Activated CD4-positive, alpha-beta T cell treated with anti-CD3 and anti-CD28 coated beads for 1 hour (primary cell): ENCODE results near the gene C10orf71.

Experiments used
- DNase-seq: peaks from one replicate; pipeline ENCODE4 v3.0.0-alpha.2; 2020

C10orf71 gene

GRCh38 chr10:49321021-49321420, 22.1 kb downstream of the C10orf71 start:
- no peak for DNase-seq

DNA sequence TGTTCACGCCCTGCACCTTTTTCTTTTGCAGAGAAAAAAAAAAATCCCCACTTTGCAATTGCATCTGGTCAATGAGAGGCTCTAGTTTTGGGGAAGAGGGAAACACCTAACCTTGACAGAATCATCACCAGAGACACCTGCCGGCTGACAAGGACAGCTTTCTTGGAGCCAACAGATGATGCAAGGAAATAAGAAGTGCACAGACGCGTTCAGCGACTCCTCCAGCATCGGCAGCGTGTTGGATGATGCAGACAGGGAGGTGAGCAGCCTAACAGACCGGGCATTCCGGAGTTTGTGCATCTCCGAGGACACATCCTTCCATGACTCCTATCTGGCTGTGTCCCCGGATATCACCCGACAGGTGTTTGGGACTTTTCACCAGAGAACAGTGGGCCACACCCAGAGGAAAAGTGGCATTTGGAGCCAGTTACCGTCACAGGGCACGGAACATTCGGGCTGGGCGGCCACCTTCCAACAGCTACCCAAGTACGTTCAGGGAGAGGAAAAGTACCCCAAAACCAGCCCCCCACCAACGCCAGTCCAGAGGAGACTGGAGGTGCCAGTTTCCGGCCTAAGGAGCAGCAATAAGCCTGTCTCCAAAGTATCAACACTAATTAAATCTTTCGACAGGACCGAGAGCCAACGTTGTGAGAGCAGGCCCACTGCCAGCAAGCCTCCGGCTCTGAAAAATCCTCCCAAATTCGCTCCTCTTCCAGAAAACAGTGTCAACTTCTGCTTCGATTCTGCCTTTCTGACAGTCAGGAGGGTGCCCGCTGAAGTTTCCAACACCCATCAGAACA, 23.6 kb downstream of the C10orf71 start:
- DNase-seq = no peak

- DNase-seq = no peak
These were observed 24.4 kb downstream of the C10orf71 start for GRCh38 chr10:49323171-49323895.

DNA sequence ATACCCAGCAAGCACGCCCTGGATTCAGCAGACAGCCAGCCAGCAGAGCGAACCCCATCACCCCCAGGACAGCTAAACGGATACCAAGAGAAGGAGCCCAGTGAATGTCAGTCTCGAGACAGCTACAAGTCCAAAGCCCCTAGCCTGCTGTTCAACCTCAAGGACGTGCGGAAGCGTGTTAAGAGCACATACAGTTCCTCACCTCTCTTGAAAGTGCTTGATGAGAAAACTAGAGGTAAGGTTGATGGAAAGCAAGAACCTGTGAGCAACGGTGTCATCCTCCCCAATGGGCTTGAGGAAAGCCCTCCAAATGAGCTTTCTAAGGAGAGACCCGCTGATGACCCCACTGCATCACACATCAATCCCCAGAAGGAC, 24.9 kb downstream of the C10orf71 start:
- no peak for DNase-seq

DNA sequence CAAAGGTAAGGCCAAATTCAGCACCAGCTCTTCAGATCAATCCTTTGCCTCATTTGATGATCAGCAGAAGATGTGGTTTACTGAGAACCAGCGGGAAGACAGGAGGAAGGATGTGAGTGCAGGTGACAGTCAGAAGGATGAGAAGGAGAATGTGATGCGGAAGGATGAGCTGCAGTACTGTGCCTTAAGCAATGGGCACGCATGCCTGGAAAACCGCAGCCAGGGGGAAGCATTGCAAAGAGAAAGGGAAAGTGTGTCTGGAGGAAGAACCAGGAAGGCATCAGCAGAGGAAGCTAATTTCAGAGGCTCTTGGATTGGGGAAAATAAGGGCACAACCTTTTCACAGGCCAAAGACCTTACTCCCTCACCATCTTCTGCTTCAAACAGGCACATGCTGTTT, 25.7 kb downstream of the C10orf71 start:
- no peak for DNase-seq

- no peak for DNase-seq
These were observed 26.4 kb downstream of the C10orf71 start for GRCh38 chr10:49325131-49325915.

DNA sequence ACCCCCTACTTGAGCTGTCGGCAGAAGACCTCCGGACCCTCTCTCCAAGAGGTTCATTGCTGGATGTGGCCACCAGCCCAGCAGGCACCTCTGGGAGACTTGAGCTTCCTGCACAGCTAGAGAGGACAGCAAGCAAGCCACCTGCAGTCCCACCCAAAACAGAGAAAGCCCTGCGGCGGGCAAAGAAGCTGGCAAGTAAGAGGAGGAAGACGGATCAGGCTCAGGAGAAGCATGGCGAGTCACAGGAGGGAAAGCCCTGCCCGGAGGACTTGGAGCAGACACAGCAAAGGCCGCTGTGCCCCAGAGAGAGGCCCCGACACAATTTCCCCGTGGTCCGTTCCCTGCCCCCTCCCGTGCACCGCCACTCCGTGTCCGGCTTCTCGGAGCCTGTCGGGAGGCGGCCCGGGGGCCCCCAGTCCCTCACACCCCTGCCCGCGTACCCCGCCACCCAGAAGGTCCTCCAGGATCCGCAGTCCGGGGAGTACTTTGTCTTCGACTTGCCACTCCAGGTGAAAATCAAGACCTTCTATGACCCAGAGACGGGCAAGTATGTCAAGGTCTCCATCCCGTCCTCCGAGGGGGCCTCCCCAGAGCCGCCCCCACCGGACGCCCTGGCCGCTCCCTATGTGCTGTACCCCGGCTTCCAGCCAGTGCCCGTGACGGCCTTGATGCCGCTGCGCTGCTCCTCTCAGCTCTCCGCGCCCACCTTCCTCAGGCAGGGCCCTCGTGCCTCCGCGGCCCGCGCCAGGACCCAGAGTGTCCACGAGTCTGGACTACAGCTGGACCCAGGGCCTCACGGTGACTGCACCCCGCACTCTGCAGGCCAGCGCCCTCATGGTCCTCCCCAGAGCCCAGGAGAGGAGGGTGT, 27.2 kb downstream of the C10orf71 start:
- no peak for DNase-seq

- no peak for DNase-seq
These were observed 28.3 kb downstream of the C10orf71 start for GRCh38 chr10:49327036-49327813.

DNA sequence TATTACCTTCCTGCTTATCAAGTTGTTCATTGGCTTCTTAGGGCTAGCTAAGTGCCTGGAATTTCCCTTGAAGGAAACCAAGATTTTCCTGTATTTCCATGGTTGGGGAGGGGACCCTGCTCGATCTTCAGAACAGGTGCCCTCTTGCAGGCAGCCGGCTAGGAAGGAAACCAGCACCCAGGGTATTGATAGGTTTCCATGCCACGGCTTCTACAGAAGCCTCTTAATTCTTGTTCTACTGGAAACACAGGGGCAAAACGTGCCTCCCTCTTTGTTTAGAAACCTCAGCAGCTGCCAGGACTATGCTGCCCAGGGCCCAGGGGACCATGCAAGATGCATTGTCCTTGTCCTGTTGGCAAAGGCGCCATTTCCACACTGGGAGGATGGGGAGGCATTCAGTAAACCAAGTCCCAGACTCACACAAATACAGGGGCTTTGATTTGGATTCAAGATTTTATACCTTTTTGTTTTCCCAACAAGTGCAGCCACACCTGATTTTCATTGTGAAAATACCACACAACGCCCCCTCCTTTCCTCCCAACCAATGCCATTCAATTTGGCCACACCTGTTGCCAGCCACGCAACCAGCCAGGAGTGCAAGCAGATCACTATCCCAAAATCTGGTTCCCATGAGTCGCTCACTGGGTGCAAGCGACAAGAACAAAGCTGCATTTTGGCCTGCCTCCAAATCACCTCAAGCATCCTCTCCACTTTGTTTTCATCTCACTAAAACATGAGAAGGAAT, 29.6 kb downstream of the C10orf71 start:
- no peak for DNase-seq

GRCh38 chr10:49329146-49329505, 30.2 kb downstream of the C10orf71 start:
- DNase-seq = no peak

DNA sequence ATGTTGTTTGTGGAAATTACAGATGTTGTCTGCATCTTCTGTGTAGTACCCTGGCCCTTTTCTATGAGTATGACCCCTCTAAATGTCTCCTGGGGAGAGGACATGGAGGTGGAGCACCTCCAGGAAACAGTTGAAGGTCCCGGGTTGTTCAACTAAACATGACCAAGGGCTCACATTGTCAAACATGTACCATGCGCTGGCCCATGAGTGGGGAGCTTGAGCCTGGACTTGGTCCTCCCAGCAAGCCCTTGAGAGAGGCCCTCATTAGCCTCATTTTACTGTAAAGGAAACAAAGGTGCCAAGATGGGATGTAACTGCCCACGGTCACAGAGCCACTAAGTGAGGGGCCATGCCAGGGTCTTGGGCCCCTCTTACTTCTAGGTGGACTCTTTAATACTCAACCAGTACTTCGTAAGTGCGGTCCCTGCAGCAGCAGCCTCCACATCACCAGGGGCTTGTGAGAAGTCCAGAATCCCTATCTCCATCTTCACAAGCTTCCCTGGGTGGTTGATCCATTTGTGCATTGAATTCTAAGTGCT, 31.2 kb downstream of the C10orf71 start:
- no peak for DNase-seq

DNA sequence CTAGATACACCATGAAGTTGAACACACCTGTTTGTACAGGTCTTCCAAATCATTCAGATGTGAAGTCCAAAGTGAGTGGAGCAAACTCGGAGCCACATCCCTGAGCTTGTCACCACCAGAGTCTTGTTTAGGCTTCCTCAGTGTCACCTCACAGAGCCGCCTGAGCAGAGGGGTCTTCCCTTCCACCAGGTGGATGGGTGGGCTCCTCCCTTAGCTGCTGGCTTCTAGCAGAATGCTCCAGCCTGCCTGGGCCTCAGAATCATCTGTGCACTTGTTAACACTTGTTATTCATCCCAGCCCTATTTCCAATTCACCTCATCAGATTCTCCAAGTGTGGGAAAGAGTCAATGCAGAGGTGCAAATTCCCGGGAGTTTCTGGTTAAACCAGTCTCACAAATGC, 32.5 kb downstream of the C10orf71 start:
- no peak for DNase-seq

GRCh38 chr10:49332333-49332732, 33.4 kb downstream of the C10orf71 start:
- DNase-seq = no peak

DNA sequence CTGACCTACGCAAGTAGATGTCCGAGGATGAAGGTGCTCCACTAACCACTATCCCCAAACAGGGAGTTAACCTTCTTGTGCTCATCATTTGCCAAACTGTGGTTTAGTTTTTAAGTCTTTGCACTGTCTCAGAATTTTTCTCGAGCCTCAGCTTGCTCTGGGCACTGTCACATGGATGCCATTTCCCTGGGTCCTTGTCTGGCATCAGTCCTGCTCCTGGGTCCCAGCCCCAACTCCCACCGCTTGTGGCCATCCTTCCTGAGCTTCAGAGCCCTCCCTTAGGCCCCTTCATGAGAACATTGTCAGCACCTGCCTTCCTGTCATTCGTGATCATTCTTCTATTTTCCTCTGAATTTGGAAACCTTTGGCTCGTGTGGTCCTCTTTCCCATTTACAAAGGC, 33.8 kb downstream of the C10orf71 start:
- no peak for DNase-seq

GRCh38 chr10:49333192-49333591, 34.2 kb downstream of the C10orf71 start:
- no peak for DNase-seq

DNA sequence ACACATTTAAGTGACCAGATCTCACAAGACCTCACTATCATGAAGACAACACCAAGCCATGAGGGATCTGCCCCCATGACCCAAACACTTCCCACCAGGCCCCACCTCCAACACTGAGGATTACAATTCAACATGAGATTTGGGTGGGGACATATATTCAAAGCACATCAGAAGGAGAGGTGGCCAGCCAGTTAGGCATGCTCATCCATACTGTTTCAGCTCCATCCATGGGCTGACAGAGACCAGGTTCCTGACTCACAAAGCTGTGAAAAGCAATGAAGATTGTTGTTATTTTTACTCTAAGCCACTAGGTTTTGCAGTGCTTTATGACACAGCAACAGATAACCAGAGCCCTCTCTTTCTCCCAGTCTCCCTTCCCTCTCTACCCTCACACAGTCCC, 36.0 kb downstream of the C10orf71 start:
- DNase-seq = no peak

GRCh38 chr10:49335364-49335972, 36.5 kb downstream of the C10orf71 start:
- no peak for DNase-seq

DNA sequence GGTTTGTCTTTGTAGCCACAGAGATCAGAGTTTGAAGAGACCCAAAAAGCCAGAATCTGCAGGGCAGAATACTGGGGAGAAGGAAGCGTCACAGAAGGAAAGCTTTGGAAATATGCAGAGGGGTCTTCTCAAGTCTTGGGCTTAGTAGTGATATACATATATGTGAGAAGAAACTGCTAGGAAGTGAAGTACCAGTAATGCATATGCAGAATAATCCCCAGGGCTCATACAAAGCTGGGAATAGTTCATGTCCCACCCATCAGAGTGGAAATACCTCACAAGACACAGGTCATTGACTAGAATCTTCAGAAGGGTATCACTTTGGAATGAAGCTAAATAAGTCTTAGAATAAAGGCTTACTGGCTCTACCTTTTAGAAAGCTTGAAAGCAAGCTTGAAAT, 39.6 kb downstream of the C10orf71 start:
- no peak for DNase-seq

GRCh38 chr10:49344840-49345239, 45.9 kb downstream of the C10orf71 start:
- no peak for DNase-seq

- no peak for DNase-seq
These were observed 48.4 kb downstream of the C10orf71 start for GRCh38 chr10:49347342-49347741.
